Testis (tissue), 2 donors: ENCODE measurements around the gene FRMD6.

Experiments used
- CTCF ChIP-seq, 3 experiments: fragments of 450-650 bp in 2 of 3; fragments of 200-600 bp in 1 of 3; sonication (generic) in 1 of 3; IDR thresholded peaks; one replicate each; pipeline ENCODE4 v1.5.1; 2016 to 2019; ENCODE audit warnings: antibody characterized with exemption in 3 of 3, mild to moderate bottlenecking in 2 of 3, moderate library complexity in 1 of 3
- POLR2A ChIP-seq: fragments of 450-650 bp; IDR thresholded peaks from one replicate; pipeline ENCODE4 v1.6.1; 2017; ENCODE audit warnings: antibody characterized with exemption, mild to moderate bottlenecking, moderate library complexity

- TF ChIP-seq CTCF (IDR thresholded peaks at IDR 0.05) (no peak), POLR2A (no peak)
Observed at GRCh38 chr14:51603495-51603894, 48.2 kb upstream of the FRMD6 start.
